ENCODE measurements around the gene SCYGR8.
A peak's percentile ranks its signal among the peaks of the same experiment; 100 is the strongest.
"Not testable (repeated sequence)": the region's sequence is repeated elsewhere in the genome, so short reads cannot be mapped to it uniquely, and the experiment has no call there.

SCYGR8 gene

GRCh38 chr2:227740705-227741104 lies 5.0 kb upstream of the SCYGR8 start:
- peak; percentile 39 for DNase-seq (ENCODE audit: low read depth)
- H3K4me3 ChIP-seq (ENCODE audit: low read depth, low read length): not testable (repeated sequence)
- peak; percentile 31 for TF ChIP-seq CTCF (IDR thresholded peaks at IDR 0.05; ENCODE audit: low read depth, low read length)

- no peak overlapping the region for H3K4me3 ChIP-seq (ENCODE audit: low read depth, low read length)
- TF ChIP-seq CTCF (IDR thresholded peaks at IDR 0.05; ENCODE audit: low read depth, low read length) (peak; percentile 40), POLR2A (IDR thresholded peaks at IDR 0.05; ENCODE audit: extremely low read depth, insufficient read length) (no peak), MYC (IDR thresholded peaks at IDR 0.05; ENCODE audit: low read depth, low read length) (no peak), MAX (IDR thresholded peaks at IDR 0.05; ENCODE audit: low read depth, low read length) (no peak)
- peak; percentile 41 for DNase-seq (ENCODE audit: low read depth)
Measured at GRCh38 chr2:227748079-227748478, 2.4 kb downstream of the SCYGR8 start.

- not testable (repeated sequence) for H3K4me3 ChIP-seq (ENCODE audit: low read depth, low read length); DNase-seq (ENCODE audit: low read depth)
Measured at GRCh38 chr2:227756261-227756660, 10.6 kb downstream of the SCYGR8 start.

GRCh38 chr2:227759411-227760118 lies 13.9 kb downstream of the SCYGR8 start:
- no peak for DNase-seq (ENCODE audit: low read depth)
- no peak overlapping the region for H3K4me3 ChIP-seq (ENCODE audit: low read depth, low read length)
- no peak for TF ChIP-seq MYC (IDR thresholded peaks at IDR 0.05; ENCODE audit: low read depth, low read length)
- TF ChIP-seq POLR2A (IDR thresholded peaks at IDR 0.05; ENCODE audit: extremely low read depth, insufficient read length): no peak
- TF ChIP-seq CTCF (IDR thresholded peaks at IDR 0.05; ENCODE audit: low read depth, low read length): no peak
- no peak for TF ChIP-seq MAX (IDR thresholded peaks at IDR 0.05; ENCODE audit: low read depth, low read length)

DNA sequence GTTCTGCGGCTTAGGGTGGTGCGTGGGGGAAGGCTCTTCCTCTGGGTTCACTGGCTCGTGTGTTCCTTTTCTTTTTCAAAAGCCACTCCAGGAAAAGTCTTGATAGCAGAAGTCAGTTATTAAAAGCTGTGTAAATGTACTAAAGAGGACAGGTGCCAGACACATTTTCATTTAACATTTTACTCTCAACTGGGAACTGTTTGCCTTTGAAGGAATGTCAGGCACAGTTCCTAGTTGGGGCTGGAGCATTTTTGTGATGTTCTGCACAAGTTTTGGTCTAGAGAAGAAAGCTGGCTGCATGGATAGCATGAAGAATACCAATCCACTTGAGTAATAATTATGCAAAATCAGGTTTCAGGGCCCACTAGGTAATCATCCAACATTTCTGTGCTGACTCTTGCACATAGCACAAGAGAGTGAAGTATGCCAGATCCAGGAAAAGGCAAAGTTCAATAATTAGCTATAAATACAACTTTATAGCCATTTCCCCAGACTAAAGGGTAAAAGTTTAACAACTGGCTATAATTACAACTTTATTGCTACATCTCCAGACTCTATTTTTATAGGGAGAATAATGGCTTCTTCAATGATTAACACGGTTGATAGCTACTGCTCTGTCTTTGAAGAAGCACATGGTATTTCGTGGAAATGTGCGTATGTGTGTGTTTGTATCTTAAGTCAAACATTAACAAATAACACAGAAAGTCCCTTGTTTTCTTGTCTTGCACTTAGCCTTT lies 16.2 kb downstream of the SCYGR8 start:
- TF ChIP-seq CTCF (IDR thresholded peaks at IDR 0.05; ENCODE audit: low read depth, low read length) (no peak), MAX (IDR thresholded peaks at IDR 0.05; ENCODE audit: low read depth, low read length) (peak; percentile 21; the same call in 1 of the 2 replicates)
- H3K4me3 ChIP-seq (ENCODE audit: low read depth, low read length): no peak overlapping the region
- no peak for DNase-seq (ENCODE audit: low read depth)

DNA sequence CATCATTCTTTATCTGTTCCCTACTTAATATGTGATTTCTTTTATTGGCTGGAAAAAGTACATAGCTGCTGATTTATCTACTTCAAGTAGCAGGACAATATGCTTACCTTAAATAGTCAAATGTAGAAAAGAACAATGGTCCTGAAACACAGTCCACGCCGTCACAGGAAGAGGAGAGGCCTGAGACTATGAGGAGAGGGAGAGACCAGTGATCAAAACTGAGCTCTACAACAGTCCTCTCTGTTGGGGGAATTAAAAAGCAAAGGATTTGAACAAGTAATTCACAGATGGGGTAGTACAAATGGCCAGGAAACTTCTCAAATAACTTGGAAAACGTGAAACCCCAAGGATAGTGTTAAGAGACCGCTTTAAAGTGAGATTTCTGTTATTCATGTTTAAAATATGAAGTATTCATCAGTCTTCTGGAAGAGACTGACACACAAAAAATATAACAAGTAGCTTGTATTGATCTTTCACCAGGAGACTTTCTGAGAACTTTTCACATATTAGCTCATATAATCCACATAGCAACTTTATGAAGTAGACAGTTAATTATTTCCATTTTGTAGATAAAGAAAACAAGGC lies 20.2 kb downstream of the SCYGR8 start:
- DNase-seq (ENCODE audit: low read depth): no peak
- no peak overlapping the region for H3K4me3 ChIP-seq (ENCODE audit: low read depth, low read length)
- TF ChIP-seq CTCF (IDR thresholded peaks at IDR 0.05; ENCODE audit: low read depth, low read length): no peak
- TF ChIP-seq POLR2A (IDR thresholded peaks at IDR 0.05; ENCODE audit: extremely low read depth, insufficient read length): no peak
- TF ChIP-seq MYC (IDR thresholded peaks at IDR 0.05; ENCODE audit: low read depth, low read length): no peak
- TF ChIP-seq MAX (IDR thresholded peaks at IDR 0.05; ENCODE audit: low read depth, low read length): no peak
